H9 (cell line): ENCODE results near the gene TNFSF4. TPM values are rescaled to one million over a fixed set of nuclear protein-coding genes. Genes with fewer than 3 reads are reported as not detected.

Experiments
- DNase-seq: peaks from one replicate; pipeline ENCODE4 v3.0.0-alpha.2; 2017
- H2AFZ ChIP-seq: one replicate; pipeline ENCODE4 v1.6.1; 2013; ENCODE audit warnings: mild to moderate bottlenecking, low read length, control low read depth, moderate library complexity
- H2AK5ac ChIP-seq: 2 replicates; pipeline ENCODE4 v1.6.1; 2013; ENCODE audit warnings: low read length, control low read depth, mixed read lengths; ENCODE audit not compliant: insufficient read length
- H2BK120ac ChIP-seq: one replicate; pipeline ENCODE4 v1.6.1; 2013; ENCODE audit warnings: low read depth, mild to moderate bottlenecking, low read length, control low read depth, inconsistent platforms; ENCODE audit not compliant: poor library complexity, severe bottlenecking
- H2BK12ac ChIP-seq: 2 replicates; pipeline ENCODE4 v1.6.1; 2013; ENCODE audit warnings: low read length, control low read depth, mixed read lengths, low read depth; ENCODE audit not compliant: insufficient read length
- H2BK15ac ChIP-seq: 2 replicates; pipeline ENCODE4 v1.6.1; 2013; ENCODE audit warnings: low read depth, low read length, control low read depth
- H2BK20ac ChIP-seq: one replicate; pipeline ENCODE4 v1.6.1; 2013; ENCODE audit warnings: low read depth, mild to moderate bottlenecking, low read length, control low read depth, inconsistent platforms; ENCODE audit not compliant: poor library complexity, severe bottlenecking
- H2BK5ac ChIP-seq: 2 replicates; pipeline ENCODE4 v1.6.1; 2013; ENCODE audit warnings: low read length, control low read depth, mixed read lengths; ENCODE audit not compliant: insufficient read length
- H3K14ac ChIP-seq: 2 replicates; pipeline ENCODE4 v1.6.1; 2013; ENCODE audit warnings: low read length, control low read depth; ENCODE audit not compliant: insufficient read depth
- H3K18ac ChIP-seq: 2 replicates; pipeline ENCODE4 v1.6.1; 2013; ENCODE audit warnings: low read depth, mild to moderate bottlenecking, mixed read lengths, low read length, control low read depth; ENCODE audit not compliant: insufficient read length
- H3K23ac ChIP-seq: 2 replicates; pipeline ENCODE4 v1.6.1; 2013; ENCODE audit warnings: low read length, control low read depth, mixed read lengths, low read depth; ENCODE audit not compliant: insufficient read length
- H3K23me2 ChIP-seq: 2 replicates; pipeline ENCODE4 v1.6.1; 2013; ENCODE audit warnings: low read depth, mild to moderate bottlenecking, mixed read lengths, low read length, control low read depth; ENCODE audit not compliant: insufficient read length, poor library complexity, severe bottlenecking
- H3K27ac ChIP-seq: 2 replicates; pipeline ENCODE4 v1.5.1; 2013; ENCODE audit warnings: low read length, control low read depth, mixed read lengths, low read depth; ENCODE audit not compliant: insufficient read length
- H3K27me3 ChIP-seq: 2 replicates; pipeline ENCODE4 v1.6.1; 2013; ENCODE audit warnings: low read length, control low read depth, inconsistent platforms; ENCODE audit not compliant: insufficient read depth
- H3K4ac ChIP-seq: 2 replicates; pipeline ENCODE4 v1.6.1; 2013; ENCODE audit warnings: low read depth, mild to moderate bottlenecking, control low read depth, inconsistent platforms, low read length, moderate library complexity
- H3K4me1 ChIP-seq: 2 replicates; pipeline ENCODE4 v1.6.1; 2013; ENCODE audit warnings: low read length, control low read depth, inconsistent platforms; ENCODE audit not compliant: insufficient read depth
- H3K4me2 ChIP-seq: 2 replicates; pipeline ENCODE4 v1.6.1; 2013; ENCODE audit warnings: low read length, control low read depth, mixed read lengths; ENCODE audit not compliant: insufficient read length, insufficient read depth
- H3K56ac ChIP-seq: 2 replicates; pipeline ENCODE4 v1.6.1; 2013; ENCODE audit warnings: low read depth, mild to moderate bottlenecking, mixed read lengths, low read length, control low read depth; ENCODE audit not compliant: insufficient read length
- H3K79me1 ChIP-seq: 2 replicates; pipeline ENCODE4 v1.6.1; 2013; ENCODE audit warnings: low read depth, mild to moderate bottlenecking, moderate library complexity, low read length, control low read depth, inconsistent platforms; ENCODE audit not compliant: insufficient read depth, poor library complexity, severe bottlenecking
- H3K79me2 ChIP-seq: 2 replicates; pipeline ENCODE4 v1.6.1; 2013; ENCODE audit warnings: low read length, control low read depth, inconsistent platforms; ENCODE audit not compliant: insufficient read depth
- H3K9ac ChIP-seq: 2 replicates; pipeline ENCODE4 v1.6.1; 2013; ENCODE audit warnings: low read length, control low read depth, mixed read lengths; ENCODE audit not compliant: insufficient read length; ENCODE audit errors: extremely low read depth
- H3K9me3 ChIP-seq: one replicate; pipeline ENCODE4 v1.6.1; 2013; ENCODE audit warnings: low read depth, low read length, inconsistent platforms; ENCODE audit not compliant: control insufficient read depth
- H3T11ph ChIP-seq: one replicate; pipeline ENCODE4 v1.6.1; 2013; ENCODE audit warnings: mild to moderate bottlenecking, low read length, control low read depth, inconsistent platforms
- H4K20me1 ChIP-seq: one replicate; pipeline ENCODE4 v1.6.1; 2013; ENCODE audit not compliant: control insufficient read depth, insufficient read length, insufficient read depth
- H4K5ac ChIP-seq: 2 replicates; pipeline ENCODE4 v1.6.1; 2013; ENCODE audit warnings: low read depth, mild to moderate bottlenecking, mixed read lengths, low read length, control low read depth; ENCODE audit not compliant: insufficient read length
- H4K8ac ChIP-seq: replicated peaks from 2 replicates; pipeline ENCODE4 v1.6.1; 2013; ENCODE audit warnings: low read length, control low read depth, mixed read lengths, low read depth; ENCODE audit not compliant: insufficient read length
- H4K91ac ChIP-seq: 2 replicates; pipeline ENCODE4 v1.6.1; 2013; ENCODE audit warnings: low read depth, mild to moderate bottlenecking, moderate library complexity, mixed read lengths, low read length, control low read depth; ENCODE audit not compliant: insufficient read length
- H3K27ac Mint-ChIP-seq, 3 experiments: 2 replicates in 2 of 3; 3 replicates in 1 of 3; pipeline ENCODE4 v1.8.0; 2020 to 2021; ENCODE audit warnings: mixed read lengths in 3 of 3, mild to moderate bottlenecking in 1 of 3, moderate library complexity in 1 of 3
- H3K27me3 Mint-ChIP-seq: 2 replicates; pipeline ENCODE4 v1.8.0; 2021; ENCODE audit warnings: low read depth, mild to moderate bottlenecking, moderate library complexity, mixed read lengths
- H3K36me3 Mint-ChIP-seq, 3 experiments: 2 replicates in 2 of 3; 3 replicates in 1 of 3; pipeline ENCODE4 v1.8.0; 2020 to 2021; ENCODE audit warnings: low read depth in 3 of 3, mixed read lengths in 3 of 3; ENCODE audit not compliant: insufficient read depth in 1 of 3
- H3K4me1 Mint-ChIP-seq, 2 experiments: 2 replicates each; pipeline ENCODE4 v1.8.0; 2020; ENCODE audit warnings: mixed read lengths in 2 of 2
- H3K4me3 Mint-ChIP-seq, 2 experiments: 2 replicates in 1 of 2; 3 replicates in 1 of 2; pipeline ENCODE4 v1.8.0; 2020 to 2021; ENCODE audit warnings: mild to moderate bottlenecking in 2 of 2, mixed read lengths in 2 of 2, moderate library complexity in 1 of 2
- H3K9me3 Mint-ChIP-seq, 2 experiments: 2 replicates in 1 of 2; 3 replicates in 1 of 2; pipeline ENCODE4 v1.8.0; 2020; ENCODE audit warnings: mild to moderate bottlenecking in 2 of 2, mixed read lengths in 2 of 2, moderate library complexity in 1 of 2
- WGBS: extraction: QIAGEN DNeasy Blood & Tissue Kit; methylation state at CpG from one replicate; pipeline ENCODE4 v1.1.7; 2013; ENCODE audit warnings: missing lambda C conversion rate, low lambda C conversion rate, mixed read lengths; ENCODE audit not compliant: insufficient read length; ENCODE audit errors: extremely low coverage; 5-methylcytosine and 5-hydroxymethylcytosine counted together
- total RNA-seq: library from RNA; stranded (reverse); gene quantifications from 2 replicates; pipeline ENCODE4 v1.2.1, GENCODE V29; 2021
- TF ChIP-seq, protein P1 (sequence below): fragments of 200-600 bp; sonication (generic); conservative IDR thresholded peaks from 3 replicates; pipeline ENCODE4 v1.8.0; 2021; ENCODE audit warnings: antibody characterized with exemption, mild to moderate bottlenecking

Gene TNFSF4
- total RNA-seq, 1 experiment from 2014 or later = 0.28 TPM

GRCh38 chr1:173210716-173211231 lies 3.6 kb upstream of the TNFSF4 start:
- no peak overlapping the region for H2BK15ac ChIP-seq
- H3K9me3 ChIP-seq = no peaks in the 10 kb centered on the region
- H3K23me2 ChIP-seq = no peaks in the 10 kb centered on the region
- Mint-ChIP-seq H3K27ac (no peak overlapping the region), H3K4me3 (no peak overlapping the region), H3K36me3 (no peaks in the 10 kb centered on the region), H3K27me3 (peaks cover 86% of the 10 kb centered on the region), H3K9me3 (no peaks in the 10 kb centered on the region; a peak in 1 of 5 replicates), H3K4me1 (peaks cover 10 to 14% of the 10 kb centered on the region in 2 experiments)
- no peak overlapping the region for H4K5ac ChIP-seq
- H3K4ac ChIP-seq = no peak overlapping the region
- H3K23ac ChIP-seq = no peak overlapping the region
- H3T11ph ChIP-seq = no peak overlapping the region
- no peak overlapping the region for H2BK5ac ChIP-seq
- no peaks in the 10 kb centered on the region for H3K4me1 ChIP-seq
- no peak overlapping the region for H4K91ac ChIP-seq
- H3K79me2 ChIP-seq = no peaks in the 10 kb centered on the region
- H2BK20ac ChIP-seq = no peak overlapping the region
- H2BK120ac ChIP-seq = no peak overlapping the region
- no peak overlapping the region for H4K8ac ChIP-seq
- DNase-seq = no peak
- H3K56ac ChIP-seq = no peak overlapping the region
- H3K9ac ChIP-seq = no peak overlapping the region
- H2AK5ac ChIP-seq = no peak overlapping the region
- no peak overlapping the region for H2AFZ ChIP-seq
- H3K18ac ChIP-seq = no peak overlapping the region
- H3K27ac ChIP-seq = no peak overlapping the region
- WGBS = no CpG with 5 or more reads among the region's 1 CpG
- TF ChIP-seq, protein P1, sequence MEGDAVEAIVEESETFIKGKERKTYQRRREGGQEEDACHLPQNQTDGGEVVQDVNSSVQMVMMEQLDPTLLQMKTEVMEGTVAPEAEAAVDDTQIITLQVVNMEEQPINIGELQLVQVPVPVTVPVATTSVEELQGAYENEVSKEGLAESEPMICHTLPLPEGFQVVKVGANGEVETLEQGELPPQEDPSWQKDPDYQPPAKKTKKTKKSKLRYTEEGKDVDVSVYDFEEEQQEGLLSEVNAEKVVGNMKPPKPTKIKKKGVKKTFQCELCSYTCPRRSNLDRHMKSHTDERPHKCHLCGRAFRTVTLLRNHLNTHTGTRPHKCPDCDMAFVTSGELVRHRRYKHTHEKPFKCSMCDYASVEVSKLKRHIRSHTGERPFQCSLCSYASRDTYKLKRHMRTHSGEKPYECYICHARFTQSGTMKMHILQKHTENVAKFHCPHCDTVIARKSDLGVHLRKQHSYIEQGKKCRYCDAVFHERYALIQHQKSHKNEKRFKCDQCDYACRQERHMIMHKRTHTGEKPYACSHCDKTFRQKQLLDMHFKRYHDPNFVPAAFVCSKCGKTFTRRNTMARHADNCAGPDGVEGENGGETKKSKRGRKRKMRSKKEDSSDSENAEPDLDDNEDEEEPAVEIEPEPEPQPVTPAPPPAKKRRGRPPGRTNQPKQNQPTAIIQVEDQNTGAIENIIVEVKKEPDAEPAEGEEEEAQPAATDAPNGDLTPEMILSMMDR = no peak
- no peaks in the 10 kb centered on the region for H3K79me1 ChIP-seq
- no peaks in the 10 kb centered on the region for H4K20me1 ChIP-seq
- peaks cover 14% of the 10 kb centered on the region; the same call in 1 of the 2 replicates for H3K27me3 ChIP-seq
- no peak overlapping the region for H2BK12ac ChIP-seq
- no peak overlapping the region for H3K4me2 ChIP-seq
- no peak overlapping the region for H3K14ac ChIP-seq
